Testis (tissue), 3 donors: ENCODE results near the gene SPATA46. TPM values are rescaled to one million over a fixed set of nuclear protein-coding genes. Genes with fewer than 3 reads are reported as not detected.

Experiments
- DNase-seq: peaks from one replicate; pipeline ENCODE4 v3.0.0-alpha.2; 2019
- H3K27ac ChIP-seq, 2 donors: fragments of 200-600 bp; sonication (generic); one replicate each; pipeline ENCODE4 v1.5.1; 2019
- H3K27me3 ChIP-seq: fragments of 200-600 bp; sonication (generic); one replicate; pipeline ENCODE4 v1.5.1; 2019
- H3K36me3 ChIP-seq: fragments of 200-600 bp; sonication (generic); one replicate; pipeline ENCODE4 v1.5.1; 2017; ENCODE audit warnings: low read depth; ENCODE audit errors: missing control alignments
- H3K4me1 ChIP-seq: fragments of 200-600 bp; sonication (generic); one replicate; pipeline ENCODE4 v1.5.1; 2019
- H3K4me3 ChIP-seq, 2 donors: fragments of 200-600 bp; sonication (generic); one replicate each; pipeline ENCODE4 v1.5.1; 2017 to 2019
- H3K9me3 ChIP-seq: fragments of 200-600 bp; sonication (generic); one replicate; pipeline ENCODE4 v1.5.1; 2017
- POLR2A ChIP-seq: fragments of 450-650 bp; IDR thresholded peaks from one replicate; pipeline ENCODE4 v1.6.1; 2017; ENCODE audit warnings: antibody characterized with exemption, mild to moderate bottlenecking, moderate library complexity
- WGBS, 2 donors: methylation state at CpG; one replicate each; pipeline ENCODE4 v1.1.5; 2018; 5-methylcytosine and 5-hydroxymethylcytosine counted together
- intact Hi-C: fragments of 100-400 bp; cut with DNase I; formaldehyde crosslinking; loops from one replicate; pipeline ENCODE4 v1.15.1; 2023; ENCODE audit warnings: low total_unique reads
- polyA plus RNA-seq: library from polyadenylated mRNA; stranded (reverse); fragments of 350-450 nt; fragmentation: Illumina TruSeq; extraction: RNeasy Lipid Tissue Mini Kit (QIAGEN cat#74804); gene quantifications from one replicate; pipeline ENCODE4 v1.2.3, GENCODE V29; 2014; ENCODE audit warnings: low read depth, low replicate concordance; ENCODE audit not compliant: insufficient read depth
- total RNA-seq, 2 donors: library from RNA; depleted of rRNA; stranded (reverse); fragments of >200 nt; gene quantifications; one replicate each; pipeline ENCODE4 v1.2.3, GENCODE V29; 2016
- TF ChIP-seq, protein P1 (sequence below), 3 experiments: fragments of 450-650 bp in 2 of 3; fragments of 200-600 bp in 1 of 3; sonication (generic) in 1 of 3; IDR thresholded peaks; one replicate each; pipeline ENCODE4 v1.5.1; 2016 to 2019; ENCODE audit warnings: antibody characterized with exemption in 3 of 3, mild to moderate bottlenecking in 2 of 3, moderate library complexity in 1 of 3

SPATA46 gene
- total and polyA plus RNA-seq, 3 donors from 2014 or later, result 12.7 to 72.9 (median 20.0) TPM

DNA sequence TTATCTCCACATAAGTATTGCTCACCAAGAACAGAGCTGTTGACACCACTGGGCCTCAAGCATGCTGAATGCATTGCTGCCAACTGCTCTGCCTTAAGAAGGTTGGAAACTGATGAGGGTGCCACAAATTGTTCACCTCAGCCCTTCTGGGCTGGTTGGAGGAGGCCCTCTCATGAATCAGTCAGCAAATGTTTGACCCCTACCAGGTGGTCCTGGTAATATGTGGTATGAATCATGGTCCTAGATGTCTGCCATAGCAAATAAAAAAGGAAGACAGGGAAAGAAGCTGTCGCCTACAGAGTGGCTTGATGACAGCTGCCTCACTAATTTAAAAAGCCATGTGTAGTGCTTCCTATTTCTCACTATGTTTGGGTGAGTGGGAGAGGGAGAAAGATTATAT lies 12.2 kb downstream of the SPATA46 start:
- intact Hi-C loops, result no loop called here
- DNase-seq, result no peak
- WGBS, 2 donors, result 88 to 100% methylated on average over 1 of the region's 1 CpG
- H3K9me3 ChIP-seq, result no peaks in the 10 kb centered on the region
- no peaks in the 10 kb centered on the region for H3K4me1 ChIP-seq
- TF ChIP-seq, protein P1, sequence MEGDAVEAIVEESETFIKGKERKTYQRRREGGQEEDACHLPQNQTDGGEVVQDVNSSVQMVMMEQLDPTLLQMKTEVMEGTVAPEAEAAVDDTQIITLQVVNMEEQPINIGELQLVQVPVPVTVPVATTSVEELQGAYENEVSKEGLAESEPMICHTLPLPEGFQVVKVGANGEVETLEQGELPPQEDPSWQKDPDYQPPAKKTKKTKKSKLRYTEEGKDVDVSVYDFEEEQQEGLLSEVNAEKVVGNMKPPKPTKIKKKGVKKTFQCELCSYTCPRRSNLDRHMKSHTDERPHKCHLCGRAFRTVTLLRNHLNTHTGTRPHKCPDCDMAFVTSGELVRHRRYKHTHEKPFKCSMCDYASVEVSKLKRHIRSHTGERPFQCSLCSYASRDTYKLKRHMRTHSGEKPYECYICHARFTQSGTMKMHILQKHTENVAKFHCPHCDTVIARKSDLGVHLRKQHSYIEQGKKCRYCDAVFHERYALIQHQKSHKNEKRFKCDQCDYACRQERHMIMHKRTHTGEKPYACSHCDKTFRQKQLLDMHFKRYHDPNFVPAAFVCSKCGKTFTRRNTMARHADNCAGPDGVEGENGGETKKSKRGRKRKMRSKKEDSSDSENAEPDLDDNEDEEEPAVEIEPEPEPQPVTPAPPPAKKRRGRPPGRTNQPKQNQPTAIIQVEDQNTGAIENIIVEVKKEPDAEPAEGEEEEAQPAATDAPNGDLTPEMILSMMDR (IDR thresholded peaks at IDR 0.05), result no peak
- no peaks in the 10 kb centered on the region for H3K27me3 ChIP-seq
- no peaks in the 10 kb centered on the region for H3K36me3 ChIP-seq
- H3K27ac ChIP-seq, result no peak overlapping the region
- no peak overlapping the region for H3K4me3 ChIP-seq

DNA sequence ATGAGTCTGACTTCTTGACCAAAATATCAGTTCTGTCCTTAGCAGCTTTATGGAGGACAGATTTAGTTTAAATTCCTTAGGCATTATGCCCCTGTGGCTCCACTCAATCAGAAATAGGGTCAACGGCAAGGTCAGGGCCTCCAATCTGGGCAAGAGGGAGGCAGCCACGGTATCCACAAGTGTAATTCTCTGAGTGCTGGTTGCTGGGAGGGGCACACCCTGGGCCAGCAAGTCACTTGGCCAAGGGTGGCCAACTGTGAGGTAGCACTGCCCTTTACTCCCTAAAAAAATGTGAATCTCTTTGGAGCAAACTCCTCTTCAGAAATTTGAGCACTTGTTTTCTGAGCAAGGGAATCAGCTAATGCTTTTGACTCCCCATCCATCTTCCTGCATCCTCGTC lies 12.8 kb downstream of the SPATA46 start:
- no peaks in the 10 kb centered on the region for H3K9me3 ChIP-seq
- no peak overlapping the region for H3K4me3 ChIP-seq
- H3K27ac ChIP-seq, result no peak overlapping the region
- DNase-seq, result no peak
- WGBS, 2 donors, result 88% methylated on average over 3 of the region's 3 CpGs
- intact Hi-C loops, result no loop called here
- no peaks in the 10 kb centered on the region for H3K4me1 ChIP-seq
- no peaks in the 10 kb centered on the region for H3K27me3 ChIP-seq
- TF ChIP-seq POLR2A, result no peak
- TF ChIP-seq, protein P1 (IDR thresholded peaks at IDR 0.05), result no peak
- H3K36me3 ChIP-seq, result no peaks in the 10 kb centered on the region

DNA sequence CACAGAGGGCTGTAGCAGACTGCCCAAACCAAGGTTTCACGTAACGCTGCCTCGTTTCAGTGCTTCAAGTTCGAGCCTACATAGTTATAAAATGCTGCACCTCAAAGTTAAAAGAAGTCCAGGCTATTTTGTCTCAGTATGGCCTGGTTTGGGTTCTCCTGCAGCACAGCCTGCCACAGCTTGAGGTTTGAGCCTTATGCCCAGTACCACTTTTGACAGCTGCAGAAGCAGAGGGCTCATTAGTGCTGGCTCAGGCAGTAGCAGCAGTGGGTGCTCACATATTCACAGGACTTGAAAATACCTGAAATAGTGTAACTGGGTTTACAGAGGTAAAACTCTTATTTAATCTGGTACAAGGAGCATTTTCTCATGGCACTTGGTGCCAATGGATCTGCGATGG lies 15.3 kb downstream of the SPATA46 start:
- H3K9me3 ChIP-seq, result no peaks in the 10 kb centered on the region
- 93 to 94% methylated on average over 5 of the region's 5 CpGs for WGBS, 2 donors
- TF ChIP-seq, protein P1 (IDR thresholded peaks at IDR 0.05), result no peak
- TF ChIP-seq POLR2A, result no peak
- no peak for DNase-seq
- no peaks in the 10 kb centered on the region for H3K4me1 ChIP-seq
- no peaks in the 10 kb centered on the region for H3K27me3 ChIP-seq
- H3K27ac ChIP-seq, result no peak overlapping the region
- H3K4me3 ChIP-seq, result no peak overlapping the region
- no peaks in the 10 kb centered on the region for H3K36me3 ChIP-seq
- intact Hi-C loops, result no loop called here

DNA sequence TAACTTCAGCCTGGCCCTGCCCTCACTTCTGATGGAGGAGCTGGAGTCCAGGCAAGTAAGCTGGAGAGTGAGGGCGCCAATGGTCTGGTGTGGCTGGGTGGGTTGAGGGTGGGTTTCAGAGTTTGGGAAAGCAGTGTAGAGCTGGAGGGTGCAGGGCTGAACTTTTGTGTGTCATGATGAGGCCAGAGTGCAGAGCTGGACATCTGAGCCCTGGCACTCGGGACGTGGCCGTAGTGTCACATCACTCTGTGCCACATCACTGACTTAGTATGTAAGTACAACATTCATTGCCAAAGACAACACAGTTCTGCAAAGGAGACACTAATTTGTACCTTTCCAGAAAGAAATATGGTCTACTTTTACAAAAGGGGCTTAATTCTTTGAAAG lies 15.8 kb downstream of the SPATA46 start:
- H3K4me3 ChIP-seq, result no peak overlapping the region
- 95 to 97% methylated on average over 4 of the region's 4 CpGs for WGBS, 2 donors

DNA sequence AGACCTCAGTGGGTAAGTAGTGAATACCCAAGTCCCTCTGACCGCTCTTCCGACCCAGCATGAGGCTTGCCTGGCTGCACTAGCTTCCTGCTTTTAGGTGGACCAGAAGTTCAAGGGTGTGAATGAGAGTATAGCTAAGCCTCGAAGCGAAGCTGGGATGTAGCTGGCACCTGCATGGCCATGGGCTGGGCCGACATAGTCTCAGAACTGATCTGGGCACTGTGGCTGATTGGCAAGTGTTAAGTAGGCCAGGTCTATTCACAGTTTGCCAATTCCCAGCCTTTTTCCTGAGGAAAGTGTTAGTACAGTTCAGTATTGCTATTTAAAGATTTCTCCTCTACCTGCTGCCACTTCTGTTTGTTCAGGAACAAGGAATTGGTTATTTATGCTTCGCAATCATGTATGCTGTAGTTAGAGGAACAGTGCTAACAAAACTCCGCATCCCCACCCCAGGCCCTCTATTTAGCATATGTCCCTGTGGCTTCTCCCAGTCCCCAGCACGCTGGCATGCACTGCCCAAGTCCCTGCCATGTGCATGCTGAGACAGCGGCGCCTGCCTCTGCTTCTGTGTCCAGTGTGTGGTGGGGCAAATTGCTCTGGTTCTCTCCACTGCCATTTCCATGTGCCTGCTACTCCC lies 16.3 kb downstream of the SPATA46 start:
- no peaks in the 10 kb centered on the region for H3K4me1 ChIP-seq
- H3K27me3 ChIP-seq, result no peaks in the 10 kb centered on the region
- DNase-seq, result no peak
- no peaks in the 10 kb centered on the region for H3K9me3 ChIP-seq
- H3K4me3 ChIP-seq, result no peak overlapping the region
- TF ChIP-seq, protein P1 (IDR thresholded peaks at IDR 0.05), result no peak
- 93 to 98% methylated on average over 10 of the region's 10 CpGs for WGBS, 2 donors
- no peaks in the 10 kb centered on the region for H3K36me3 ChIP-seq
- intact Hi-C loops, result no loop called here
- no peak overlapping the region for H3K27ac ChIP-seq

More for the DNA sequence above, 15.8 kb downstream of the SPATA46 start:
- DNase-seq, result no peak
- intact Hi-C loops, result no loop called here
- Histone ChIP-seq H3K4me1 (no peaks in the 10 kb centered on the region), H3K27me3 (no peaks in the 10 kb centered on the region), H3K9me3 (no peaks in the 10 kb centered on the region), H3K36me3 (no peaks in the 10 kb centered on the region), H3K27ac (no peak overlapping the region)
- no peak for TF ChIP-seq POLR2A
